ENCODE results near the gene PLXNC1. TPM values are rescaled to one million over a fixed set of nuclear protein-coding genes. Genes with fewer than 3 reads are reported as not detected.

PLXNC1 gene
- total and polyA plus RNA-seq, 2 of the 8 experiments (the other 6 are each of a cell fraction or from before 2014, with no cell fraction given), result 0.83 to 2.0 TPM

DNA sequence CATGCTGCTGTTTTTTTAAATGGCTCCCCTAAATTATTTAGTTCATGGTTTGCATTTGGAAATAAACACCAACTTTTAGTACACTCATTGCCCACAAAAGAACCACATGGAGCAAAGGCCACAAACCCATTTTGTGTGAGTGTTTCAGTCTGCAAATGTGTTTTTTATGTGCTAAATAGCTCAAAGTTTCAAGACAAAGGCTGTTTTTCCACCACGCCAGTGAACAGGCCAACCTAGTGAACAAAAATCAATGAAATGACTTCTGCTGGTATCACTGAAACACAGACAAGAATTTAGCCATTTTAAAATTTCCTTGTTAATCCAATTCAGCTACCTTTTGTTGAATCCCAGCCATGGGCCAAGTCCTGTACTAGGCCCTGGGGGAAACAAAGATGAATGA, 52.3 kb downstream of the PLXNC1 start:
- Histone ChIP-seq H2BK120ac (replicated peaks; ENCODE audit: low read depth, low read length) (no peak overlapping the region), H4K5ac (ENCODE audit: insufficient read length, low read depth, low read length) (no peak overlapping the region), H3K23me2 (ENCODE audit: low read depth, low read length) (no peaks in the 10 kb centered on the region), H3K36me3 (ENCODE audit: control insufficient read depth in 2 of 4, insufficient read depth in 4 of 4, low read length in 3 of 4) (no peaks in the 10 kb centered on the region), H3K4ac (replicated peaks; ENCODE audit: insufficient read length, low read depth, low read length) (no peak overlapping the region), H3K56ac (replicated peaks; ENCODE audit: insufficient read length, low read depth, low read length) (no peak overlapping the region), H3K27ac (ENCODE audit: low read depth, low read length) (no peak overlapping the region), H3K4me1 (replicated peaks in 1 of 4; ENCODE audit: control insufficient read depth in 3 of 4, insufficient read depth in 4 of 4, low read length in 3 of 4) (peaks cover 0 to 8% (median 0%) of the 10 kb centered on the region in 4 experiments; a peak in 2 of 7 replicates), H2AK5ac (ENCODE audit: low read depth, low read length) (no peak overlapping the region), H4K20me1 (replicated peaks in 1 of 2; ENCODE audit: control insufficient read depth in 1 of 2, insufficient read depth in 2 of 2, low read length in 2 of 2) (no peaks in the 10 kb centered on the region), H3K9ac (replicated peaks in 1 of 4; ENCODE audit: extremely low read depth in 1 of 4, low read depth in 3 of 4, low read length in 3 of 4) (no peak overlapping the region), H2BK5ac (ENCODE audit: low read depth, low read length) (no peak overlapping the region), H3K27me3 (replicated peaks in 1 of 4; ENCODE audit: control insufficient read depth in 3 of 4, extremely low read depth in 1 of 4, insufficient read depth in 3 of 4, low read length in 3 of 4) (no peaks in the 10 kb centered on the region), H3K79me1 (ENCODE audit: low read depth, low read length) (no peaks in the 10 kb centered on the region), H3K79me2 (ENCODE audit: control insufficient read depth in 1 of 2, insufficient read depth in 2 of 2, low read length in 2 of 2) (no peaks in the 10 kb centered on the region), H3K23ac (ENCODE audit: insufficient read length) (no peak overlapping the region), H2AFZ (ENCODE audit: low read length) (no peak overlapping the region), H3K4me3 (ENCODE audit: extremely low read depth in 1 of 4, insufficient read depth in 2 of 4, low read depth in 3 of 4, low read length in 4 of 4) (no peak overlapping the region), H3K4me2 (ENCODE audit: insufficient read depth in 1 of 2, low read depth in 2 of 2, low read length in 2 of 2) (no peak overlapping the region), H2BK12ac (ENCODE audit: low read depth, low read length) (no peak overlapping the region), H3K18ac (ENCODE audit: extremely low read depth, low read length) (no peak overlapping the region), H4K8ac (ENCODE audit: extremely low read depth, insufficient read depth, low read length) (no peak overlapping the region), H3K14ac (ENCODE audit: insufficient read length) (no peak overlapping the region), H3K9me3 (ENCODE audit: insufficient read depth in 2 of 2, low read depth in 1 of 2, low read length in 1 of 2) (no peaks in the 10 kb centered on the region), H2BK15ac (ENCODE audit: low read length) (no peak overlapping the region), H2BK20ac (ENCODE audit: low read length) (no peak overlapping the region), H4K91ac (replicated peaks; ENCODE audit: insufficient read length, low read length) (no peak overlapping the region)
- 100% methylated on average over 1 of the region's 1 CpG; no CpG with 5 or more reads in 1 of the 2 experiments for WGBS, 2 experiments (ENCODE audit: extremely low coverage in 1 of 2, insufficient coverage in 1 of 2, insufficient read length in 1 of 2, insufficient replicate concordance in 2 of 2, low coverage in 1 of 2, low lambda C conversion rate in 2 of 2, missing lambda C conversion rate in 1 of 2)
- DNase-seq (ENCODE audit: low read depth in 1 of 2, low spot score in 2 of 2) (no peak), FAIRE-seq (no peak)
- POLR2A ChIA-PET (ENCODE audit: partially characterized antibody), result interaction anchor here (1.5 kb wide), 1 partner anchor 89 kb away, joined by 3 read pairs; no protein-coding TSS in a partner anchor
- no peak for TF ChIP-seq ZNF274 (IDR thresholded peaks at IDR 0.05; ENCODE audit: borderline replicate concordance, extremely low read depth, low read length)
- no peak for TF ChIP-seq JUND (IDR thresholded peaks at IDR 0.05; ENCODE audit: low read length)
- TF ChIP-seq KDM1A (IDR thresholded peaks at IDR 0.05; ENCODE audit: borderline replicate concordance, low read length), result no peak
- no peak for TF ChIP-seq RXRA (IDR thresholded peaks at IDR 0.05; ENCODE audit: insufficient read depth, low read depth, low read length)
- TF ChIP-seq TAF1 (IDR thresholded peaks at IDR 0.05; ENCODE audit: low read depth, low read length), result no peak
- no peak for TF ChIP-seq KDM5A (IDR thresholded peaks at IDR 0.05; ENCODE audit: low read length)
- no peak for TF ChIP-seq BACH1 (IDR thresholded peaks at IDR 0.05; ENCODE audit: low read length)
- TF ChIP-seq, protein P1, sequence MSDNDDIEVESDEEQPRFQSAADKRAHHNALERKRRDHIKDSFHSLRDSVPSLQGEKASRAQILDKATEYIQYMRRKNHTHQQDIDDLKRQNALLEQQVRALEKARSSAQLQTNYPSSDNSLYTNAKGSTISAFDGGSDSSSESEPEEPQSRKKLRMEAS (IDR thresholded peaks at IDR 0.05), result no peak
- TF ChIP-seq, protein P2, sequence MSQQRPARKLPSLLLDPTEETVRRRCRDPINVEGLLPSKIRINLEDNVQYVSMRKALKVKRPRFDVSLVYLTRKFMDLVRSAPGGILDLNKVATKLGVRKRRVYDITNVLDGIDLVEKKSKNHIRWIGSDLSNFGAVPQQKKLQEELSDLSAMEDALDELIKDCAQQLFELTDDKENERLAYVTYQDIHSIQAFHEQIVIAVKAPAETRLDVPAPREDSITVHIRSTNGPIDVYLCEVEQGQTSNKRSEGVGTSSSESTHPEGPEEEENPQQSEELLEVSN (IDR thresholded peaks at IDR 0.05), result no peak
- TF ChIP-seq RAD21 (IDR thresholded peaks at IDR 0.05 in 1 of 2, conservative IDR thresholded peaks at IDR 0.05 in 1 of 2; ENCODE audit: low read depth in 2 of 2, low read length in 2 of 2), result no peak
- no peak for TF ChIP-seq POLR2AphosphoS5 (IDR thresholded peaks at IDR 0.05; ENCODE audit: low read depth, low read length)
- TF ChIP-seq SP2 (IDR thresholded peaks at IDR 0.05; ENCODE audit: low read length), result no peak
- no peak for TF ChIP-seq CREB1 (IDR thresholded peaks at IDR 0.05)
- TF ChIP-seq MAFK (IDR thresholded peaks at IDR 0.05; ENCODE audit: low read depth, low read length), result no peak
- CTCF ChIA-PET (ENCODE audit: partially characterized antibody), result interaction anchor here (0.6 to 2.2 kb wide), 7 partner anchors 10 to 419 kb away, joined by 3 to 7 read pairs (median 3); no protein-coding TSS in a partner anchor
